Measurements from ENCODE around the gene AGPAT3.
"Not testable (repeated sequence)": the region's sequence is repeated elsewhere in the genome, so short reads cannot be mapped to it uniquely, and the experiment has no call there.

Gene AGPAT3

GRCh38 chr21:43881283-43881682 is 16.3 kb downstream of the AGPAT3 start:
- in situ Hi-C loops (cut with MboI; ENCODE audit: low sequenced_read_pairs): no loop called here

GRCh38 chr21:43881935-43882334 is 16.9 kb downstream of the AGPAT3 start:
- in situ Hi-C loops (cut with MboI; ENCODE audit: low sequenced_read_pairs): no loop called here

GRCh38 chr21:43882952-43883545 is 18.0 kb downstream of the AGPAT3 start:
- in situ Hi-C loops (cut with MboI; ENCODE audit: low sequenced_read_pairs): no loop called here

- in situ Hi-C loops (cut with MboI; ENCODE audit: low sequenced_read_pairs): no loop called here
These were observed 19.2 kb downstream of the AGPAT3 start for GRCh38 chr21:43884012-43884860.

GRCh38 chr21:43884861-43885417 is 19.9 kb downstream of the AGPAT3 start:
- in situ Hi-C loops (cut with MboI; ENCODE audit: low sequenced_read_pairs): no loop called here

GRCh38 chr21:43885721-43886120 is 20.7 kb downstream of the AGPAT3 start:
- in situ Hi-C loops (cut with MboI; ENCODE audit: low sequenced_read_pairs): no loop called here

- in situ Hi-C loops (cut with MboI; ENCODE audit: low sequenced_read_pairs): no loop called here
These were observed 21.5 kb downstream of the AGPAT3 start for GRCh38 chr21:43886565-43886964.

GRCh38 chr21:43889069-43889468 is 24.0 kb downstream of the AGPAT3 start:
- in situ Hi-C loops (cut with MboI; ENCODE audit: low sequenced_read_pairs): no loop called here

GRCh38 chr21:43890042-43890441 is 25.0 kb downstream of the AGPAT3 start:
- in situ Hi-C loops (cut with MboI; ENCODE audit: low sequenced_read_pairs): no loop called here

GRCh38 chr21:43892334-43892733 is 27.3 kb downstream of the AGPAT3 start:
- in situ Hi-C loops (cut with MboI; ENCODE audit: low sequenced_read_pairs): no loop called here

GRCh38 chr21:43892984-43893535 is 28.0 kb downstream of the AGPAT3 start:
- in situ Hi-C loops (cut with MboI; ENCODE audit: low sequenced_read_pairs): no loop called here

- in situ Hi-C loops (cut with MboI; ENCODE audit: low sequenced_read_pairs): no loop called here
These were observed 28.6 kb downstream of the AGPAT3 start for GRCh38 chr21:43893536-43894205.

- in situ Hi-C loops (cut with MboI; ENCODE audit: low sequenced_read_pairs): no loop called here
These were observed 29.2 kb downstream of the AGPAT3 start for GRCh38 chr21:43894206-43894577.

GRCh38 chr21:43895196-43895595 is 30.2 kb downstream of the AGPAT3 start:
- in situ Hi-C loops (cut with MboI; ENCODE audit: low sequenced_read_pairs): no loop called here

GRCh38 chr21:43896696-43897299 is 31.8 kb downstream of the AGPAT3 start:
- in situ Hi-C loops (cut with MboI; ENCODE audit: low sequenced_read_pairs): not testable (repeated sequence)

GRCh38 chr21:43899307-43900077 is 34.5 kb downstream of the AGPAT3 start:
- in situ Hi-C loops (cut with MboI; ENCODE audit: low sequenced_read_pairs): no loop called here

GRCh38 chr21:43900078-43900385 is 35.0 kb downstream of the AGPAT3 start:
- in situ Hi-C loops (cut with MboI; ENCODE audit: low sequenced_read_pairs): no loop called here

- in situ Hi-C loops (cut with MboI; ENCODE audit: low sequenced_read_pairs): no loop called here
These were observed 35.7 kb downstream of the AGPAT3 start for GRCh38 chr21:43900690-43901089.

- in situ Hi-C loops (cut with MboI; ENCODE audit: low sequenced_read_pairs): no loop called here
These were observed 37.4 kb downstream of the AGPAT3 start for GRCh38 chr21:43902441-43902840.

- in situ Hi-C loops (cut with MboI; ENCODE audit: low sequenced_read_pairs): no loop called here
These were observed 38.5 kb downstream of the AGPAT3 start for GRCh38 chr21:43903451-43904091.
